ENCODE measurements around the gene PHF21B.
"Not testable (repeated sequence)": the region's sequence is repeated elsewhere in the genome, so short reads cannot be mapped to it uniquely, and the experiment has no call there.

Gene PHF21B

DNA sequence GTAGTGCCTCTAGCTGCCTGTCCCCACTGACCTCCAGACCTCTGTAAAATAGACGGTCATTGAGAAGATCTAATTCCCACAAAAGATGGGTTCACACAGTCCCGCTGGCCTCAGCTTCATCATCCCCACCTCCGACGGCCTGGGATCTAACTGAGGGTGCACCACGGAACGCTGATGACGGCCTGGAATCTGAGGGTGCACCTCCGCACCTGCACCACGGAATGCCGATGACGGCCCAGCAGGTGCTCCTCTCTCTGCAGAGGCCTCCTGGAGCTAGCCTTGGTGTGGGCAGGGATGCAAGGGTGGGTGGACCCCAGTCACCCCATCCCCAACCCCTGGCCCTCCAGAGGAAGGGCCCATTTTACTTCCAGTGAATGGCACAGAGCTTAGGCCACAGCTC is 77.3 kb downstream of the PHF21B start:
- no peak for DNase-seq

DNA sequence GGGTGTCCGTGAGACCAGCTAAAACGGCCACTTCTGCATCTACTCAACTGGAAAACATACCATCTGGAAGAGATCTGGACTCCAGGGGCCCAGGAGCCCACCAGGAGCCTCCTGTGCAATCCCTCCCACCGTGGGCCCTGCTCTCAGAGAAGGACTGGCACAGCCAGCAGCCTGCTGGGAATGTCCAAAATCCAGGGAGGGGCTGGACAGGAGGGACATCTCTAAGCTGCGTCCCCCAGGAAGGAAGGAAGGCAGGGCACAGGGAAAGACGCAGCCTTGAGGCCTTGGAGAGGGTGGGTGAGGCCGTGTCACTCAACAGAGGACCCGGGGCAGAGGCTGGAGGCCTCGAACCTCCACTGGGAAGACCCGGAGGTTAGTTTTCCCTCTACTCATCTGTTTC is 78.0 kb downstream of the PHF21B start:
- DNase-seq = no peak

DNA sequence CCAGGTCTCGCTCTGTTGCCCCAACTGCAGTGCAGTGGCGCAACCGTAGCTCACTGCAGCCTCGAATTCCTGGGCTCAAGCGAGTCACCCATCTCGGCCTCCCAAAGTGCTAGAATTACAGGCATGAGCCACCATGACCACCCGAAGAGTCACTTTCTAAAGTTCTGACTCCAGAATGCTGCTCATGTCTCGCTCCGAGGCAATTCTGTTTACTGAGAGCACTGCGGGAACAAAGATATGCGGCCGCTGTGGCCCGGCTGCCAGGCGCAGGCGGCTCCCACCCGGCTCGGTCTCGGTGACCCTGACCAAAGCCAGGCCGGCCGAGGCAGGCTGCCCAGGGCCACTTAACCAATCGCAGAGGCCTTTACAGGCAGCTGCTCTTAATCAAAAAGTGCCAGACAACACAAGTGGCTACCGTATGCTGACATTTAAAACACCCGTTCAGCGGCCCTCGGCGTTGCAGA is 78.7 kb downstream of the PHF21B start:
- DNase-seq = no peak

DNA sequence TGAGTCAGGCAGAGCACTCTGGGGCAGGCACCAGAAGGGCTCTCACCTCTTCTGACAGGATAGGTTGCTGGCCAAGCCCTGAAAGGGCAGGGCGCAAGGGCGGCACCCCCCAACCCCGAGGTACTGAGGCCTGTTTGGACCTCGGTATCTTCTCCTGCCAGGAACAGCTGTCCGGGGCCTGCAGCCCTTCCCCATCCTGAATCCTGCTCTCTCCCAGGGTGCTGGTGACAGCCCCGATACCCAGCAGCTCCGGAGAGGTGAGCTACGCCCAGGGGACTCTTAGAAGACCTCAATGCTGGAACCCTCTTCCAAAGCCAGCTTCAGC is 79.1 kb downstream of the PHF21B start:
- DNase-seq = no peak

DNA sequence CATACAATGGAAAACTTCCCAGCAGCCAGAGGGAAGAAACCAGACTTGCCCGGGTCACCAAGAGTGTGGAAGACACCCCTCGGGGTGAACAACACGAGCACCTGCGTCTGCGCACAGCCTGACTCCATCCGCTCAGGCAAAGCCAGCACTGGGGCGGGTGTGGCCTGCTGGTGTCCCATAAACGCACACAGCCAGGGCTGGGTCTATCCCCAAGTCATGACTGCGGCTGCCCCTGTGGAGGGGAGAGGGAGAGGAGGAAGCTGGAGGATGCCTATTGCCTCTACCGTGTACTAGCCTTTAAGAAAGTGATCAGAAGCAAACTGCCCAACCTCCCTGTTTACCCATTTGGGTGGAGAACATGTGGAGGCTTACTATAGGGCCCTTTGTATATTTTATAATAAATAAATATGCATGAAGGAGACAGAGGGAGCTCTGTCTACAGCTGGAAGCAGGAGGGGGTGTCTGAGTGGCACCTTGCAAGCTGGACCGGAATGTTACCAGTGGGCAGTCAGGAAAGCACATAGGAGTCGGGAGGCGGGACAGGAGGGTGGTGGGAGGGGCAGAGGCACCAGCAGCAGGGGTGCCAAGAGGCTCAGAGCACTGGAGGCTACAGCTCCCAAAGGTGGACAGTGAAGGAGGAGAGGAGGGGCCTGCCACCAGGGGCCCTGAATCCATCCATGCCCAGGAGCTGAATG is 79.6 kb downstream of the PHF21B start:
- DNase-seq = no peak

GRCh38 chr22:44929359-44930015 is 80.3 kb downstream of the PHF21B start:
- DNase-seq = no peak

DNA sequence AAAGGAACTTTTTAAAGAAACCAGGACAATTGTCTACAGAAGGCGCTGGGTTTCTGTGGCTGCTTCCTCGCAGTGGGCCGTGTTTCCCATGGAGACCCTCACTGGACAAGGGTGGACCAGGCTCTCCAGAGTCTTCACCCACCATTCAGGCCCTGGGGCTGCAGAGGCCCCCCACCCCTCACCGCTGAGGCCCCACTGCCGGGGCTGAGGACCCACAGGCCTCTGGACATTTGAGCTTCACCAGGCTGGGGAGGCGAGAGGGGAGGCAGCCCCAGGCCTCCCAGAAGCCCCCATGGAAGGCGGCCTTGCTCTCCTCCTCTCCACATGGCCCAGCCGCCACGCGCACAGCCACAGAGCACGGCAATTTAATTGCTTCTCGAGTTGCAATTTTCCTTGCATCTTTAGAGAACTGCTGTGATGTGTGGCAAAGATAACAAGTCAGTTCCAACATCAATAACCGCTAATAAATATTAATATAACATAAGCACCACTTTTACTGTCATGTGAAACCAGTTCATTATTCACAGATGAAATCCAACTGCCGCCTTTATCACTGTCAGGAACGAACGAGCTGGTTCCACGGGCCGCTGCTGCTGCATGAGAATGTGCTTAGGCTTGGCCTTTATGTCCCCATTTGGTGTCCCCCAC is 81.0 kb downstream of the PHF21B start:
- DNase-seq = no peak

DNA sequence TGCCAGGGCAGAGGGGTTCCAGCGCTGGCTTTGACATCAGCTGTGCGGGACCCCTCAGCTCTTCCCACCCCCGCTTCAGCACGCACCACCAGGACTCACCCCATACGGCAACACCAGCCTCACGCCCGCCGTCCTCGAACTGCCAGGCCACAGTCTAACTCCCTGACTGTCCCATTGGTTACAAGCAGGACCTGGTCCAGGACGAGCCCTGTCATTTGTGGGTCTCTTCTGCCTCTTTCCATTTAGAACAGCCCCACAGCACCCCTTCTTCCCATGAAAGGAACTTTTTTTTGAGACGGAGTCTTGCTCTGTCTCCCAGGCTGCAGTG is 81.7 kb downstream of the PHF21B start:
- no peak for DNase-seq

- DNase-seq = no peak
Measured at GRCh38 chr22:44927463-44928135, 82.2 kb downstream of the PHF21B start.

GRCh38 chr22:44926491-44927415 is 83.1 kb downstream of the PHF21B start:
- no peak for DNase-seq

- no peak for DNase-seq
Measured at GRCh38 chr22:44926124-44926475, 83.7 kb downstream of the PHF21B start.

DNA sequence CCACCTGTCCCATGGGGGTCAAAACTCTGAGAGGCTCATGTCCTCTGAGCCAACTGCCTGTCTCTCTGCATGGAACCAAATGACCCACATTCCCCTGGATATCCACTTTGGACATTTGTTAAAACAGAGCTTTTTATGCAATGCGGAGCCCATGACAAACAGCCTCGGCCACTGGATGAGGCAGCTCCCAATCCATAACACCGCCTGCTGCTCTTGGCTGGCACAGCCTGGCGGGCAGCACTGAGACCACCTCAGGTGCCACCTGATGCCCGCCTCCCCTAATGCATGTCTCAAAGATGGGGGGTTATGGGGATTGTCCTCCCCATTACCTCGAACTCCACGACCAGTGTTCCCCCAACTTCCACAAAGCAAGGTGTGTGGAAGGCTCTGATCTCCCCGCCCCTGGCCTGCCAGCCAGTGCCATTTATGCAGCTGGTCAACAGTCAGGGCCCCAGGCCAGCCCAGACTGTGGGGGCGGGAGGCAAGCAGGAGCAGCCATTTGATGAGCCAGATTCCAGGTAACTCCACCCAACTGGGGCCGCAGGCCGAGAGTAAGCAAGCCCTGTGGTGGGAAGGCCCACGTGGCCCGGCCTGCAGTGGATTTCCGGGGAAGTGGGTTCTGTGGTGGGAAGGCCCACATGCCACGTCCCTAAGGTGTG is 84.2 kb downstream of the PHF21B start:
- no peak for DNase-seq

GRCh38 chr22:44924710-44925109 is 85.1 kb downstream of the PHF21B start:
- DNase-seq = no peak

DNA sequence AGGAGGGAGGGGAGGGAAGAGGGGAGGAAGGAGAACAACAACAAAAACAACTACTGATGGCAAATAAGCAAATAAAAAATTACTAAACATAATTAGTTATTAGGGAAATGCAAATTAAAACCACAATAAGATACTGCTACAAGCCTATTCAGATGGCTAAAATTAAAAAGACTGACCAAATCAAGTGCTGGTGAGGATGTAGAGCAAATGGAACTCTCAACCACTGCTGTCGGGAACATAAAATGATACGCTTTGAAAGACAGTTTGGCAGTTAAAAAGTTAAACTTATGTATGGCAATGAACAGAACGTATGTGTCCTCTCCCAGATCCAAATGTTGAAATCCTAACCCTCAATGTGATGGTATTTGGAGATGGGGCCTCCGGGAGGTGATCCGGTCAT is 85.7 kb downstream of the PHF21B start:
- no peak for DNase-seq

DNA sequence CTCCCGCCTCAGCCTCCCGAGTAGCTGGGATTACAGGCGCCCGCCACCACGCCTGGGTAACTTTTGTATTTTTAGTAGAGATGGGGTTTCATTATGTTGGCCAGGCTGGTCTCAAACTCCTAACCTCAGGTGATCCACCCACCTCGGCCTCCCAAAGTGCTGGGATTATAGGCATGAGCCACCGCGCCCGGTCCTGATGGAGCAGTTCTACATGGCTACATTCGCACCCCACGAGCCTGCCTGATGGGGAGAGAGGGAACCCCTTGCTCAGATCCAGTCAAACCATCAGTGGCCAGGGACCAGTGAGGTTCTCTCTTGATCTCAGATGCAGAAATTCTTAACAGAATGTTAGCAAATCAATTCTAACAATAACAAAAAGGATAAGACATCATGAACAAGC is 88.0 kb downstream of the PHF21B start:
- not testable (repeated sequence) for DNase-seq

GRCh38 chr22:44920183-44920582 is 89.6 kb downstream of the PHF21B start:
- no peak for DNase-seq

- DNase-seq = no peak
Measured at GRCh38 chr22:44919691-44920090, 90.1 kb downstream of the PHF21B start.

GRCh38 chr22:44918925-44919392 is 90.8 kb downstream of the PHF21B start:
- DNase-seq = no peak

DNA sequence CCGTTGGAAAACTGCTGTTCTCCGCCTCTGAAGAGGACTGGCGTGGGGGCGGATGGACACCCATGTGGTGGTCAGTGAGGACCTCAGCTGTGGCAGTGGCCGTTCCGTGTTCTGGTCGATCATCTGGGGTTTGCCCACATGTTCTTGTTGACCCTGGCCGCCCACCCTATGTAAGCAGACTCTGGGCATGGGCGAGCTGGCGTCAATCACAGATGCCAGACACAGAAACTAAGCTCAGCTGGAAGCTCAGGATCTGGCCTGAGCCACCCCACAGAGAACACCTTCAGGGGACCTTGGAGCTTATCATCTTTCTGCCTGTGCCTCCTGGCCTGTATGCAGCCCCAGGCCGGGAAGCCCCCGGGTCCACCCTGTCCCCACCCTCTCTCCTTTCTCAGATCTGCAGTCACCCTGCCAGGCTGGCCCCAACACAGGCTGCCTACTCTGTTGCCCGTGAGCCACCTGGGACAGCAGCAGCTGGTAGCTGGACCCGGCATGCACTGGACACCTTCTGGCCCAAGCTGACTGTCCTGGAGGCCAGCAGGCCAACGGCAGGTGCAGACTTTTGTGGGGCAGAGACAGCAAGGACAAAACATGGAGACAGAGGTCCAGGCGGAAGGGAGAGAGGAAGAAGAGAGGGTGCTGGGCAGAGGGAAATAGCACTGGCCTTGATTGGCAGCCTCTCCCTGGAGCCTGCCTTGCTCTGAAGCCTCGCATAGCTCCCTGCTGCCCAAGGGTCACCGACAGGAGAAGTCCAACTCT is 91.5 kb downstream of the PHF21B start:
- DNase-seq = no peak

GRCh38 chr22:44917372-44918165 is 92.2 kb downstream of the PHF21B start:
- no peak for DNase-seq
